Measurements from ENCODE around the gene PISD.

DNA sequence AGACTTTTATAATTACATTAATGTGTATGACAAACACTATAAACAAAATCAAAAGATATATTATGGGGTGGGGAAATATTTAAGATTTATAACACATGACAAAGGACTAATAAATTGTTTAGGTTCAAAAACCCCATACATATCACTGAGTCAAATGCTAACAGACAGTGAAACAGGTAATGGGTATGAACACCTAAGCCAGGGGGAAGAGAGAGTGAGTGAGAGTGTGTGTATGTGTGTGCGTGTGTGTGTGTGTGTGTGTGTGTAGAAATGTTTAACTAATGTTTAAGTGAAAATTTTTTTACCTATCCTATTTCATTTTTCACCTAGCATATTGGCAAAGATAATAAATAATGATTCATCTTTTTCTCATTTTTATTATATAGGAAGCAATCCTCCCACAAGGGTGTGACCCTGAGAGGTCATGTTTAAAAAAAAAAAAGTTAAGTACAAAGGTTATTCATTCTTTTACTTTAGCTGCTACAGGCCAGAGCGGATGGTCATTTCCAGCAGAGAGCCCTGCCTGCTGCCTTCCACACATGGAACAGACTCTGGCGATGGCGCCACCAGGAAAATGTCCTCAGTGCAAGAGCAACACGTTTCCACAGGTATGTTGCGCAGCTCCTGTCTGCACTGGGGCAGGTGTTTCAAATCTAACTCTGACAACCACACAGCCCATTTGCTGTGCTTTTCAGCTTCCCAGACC is 72.9 kb downstream of the PISD start:
- TF ChIP-seq, protein P1, sequence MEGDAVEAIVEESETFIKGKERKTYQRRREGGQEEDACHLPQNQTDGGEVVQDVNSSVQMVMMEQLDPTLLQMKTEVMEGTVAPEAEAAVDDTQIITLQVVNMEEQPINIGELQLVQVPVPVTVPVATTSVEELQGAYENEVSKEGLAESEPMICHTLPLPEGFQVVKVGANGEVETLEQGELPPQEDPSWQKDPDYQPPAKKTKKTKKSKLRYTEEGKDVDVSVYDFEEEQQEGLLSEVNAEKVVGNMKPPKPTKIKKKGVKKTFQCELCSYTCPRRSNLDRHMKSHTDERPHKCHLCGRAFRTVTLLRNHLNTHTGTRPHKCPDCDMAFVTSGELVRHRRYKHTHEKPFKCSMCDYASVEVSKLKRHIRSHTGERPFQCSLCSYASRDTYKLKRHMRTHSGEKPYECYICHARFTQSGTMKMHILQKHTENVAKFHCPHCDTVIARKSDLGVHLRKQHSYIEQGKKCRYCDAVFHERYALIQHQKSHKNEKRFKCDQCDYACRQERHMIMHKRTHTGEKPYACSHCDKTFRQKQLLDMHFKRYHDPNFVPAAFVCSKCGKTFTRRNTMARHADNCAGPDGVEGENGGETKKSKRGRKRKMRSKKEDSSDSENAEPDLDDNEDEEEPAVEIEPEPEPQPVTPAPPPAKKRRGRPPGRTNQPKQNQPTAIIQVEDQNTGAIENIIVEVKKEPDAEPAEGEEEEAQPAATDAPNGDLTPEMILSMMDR (IDR thresholded peaks at IDR 0.05) = no peak
- no peak for TF ChIP-seq POLR2A (IDR thresholded peaks at IDR 0.05)

All from uterus (tissue), 2 donors.